ENCODE results near the gene CBLB. TPM values are rescaled to one million over a fixed set of nuclear protein-coding genes. Genes with fewer than 3 reads are reported as not detected.
"Not testable (repeated sequence)": the region's sequence is repeated elsewhere in the genome, so short reads cannot be mapped to it uniquely, and the experiment has no call there.

Gene CBLB
- total RNA-seq, 1 experiment from 2014 or later: 26.2 TPM

- intact Hi-C loops (cut with micrococcal nuclease; ENCODE audit: unreplicated experiment): no loop called here
- CTCF ChIA-PET: no interaction called here
- H3K27me3 Mint-ChIP-seq (ENCODE audit: unreplicated experiment): no peaks in the 10 kb centered on the region
- no TSS peak for BruUV-seq (replicated peaks)
- peak; percentile 6 for DNase-seq
- peaks cover 38% of the 10 kb centered on the region for H3K4me1 Mint-ChIP-seq (ENCODE audit: low read depth, unreplicated experiment)
- H3K4me3 Mint-ChIP-seq (ENCODE audit: low read depth, unreplicated experiment): no peak overlapping the region
- H3K36me3 Mint-ChIP-seq (ENCODE audit: insufficient read depth, unreplicated experiment): no peaks in the 10 kb centered on the region
- no peak for TF ChIP-seq CTCF (IDR thresholded peaks at IDR 0.05; ENCODE audit: unreplicated experiment)
- H3K27ac Mint-ChIP-seq (ENCODE audit: unreplicated experiment): peak overlapping the region; percentile 35
- H3K9me3 Mint-ChIP-seq (ENCODE audit: low read depth, unreplicated experiment): peaks cover 2% of the 10 kb centered on the region
These were observed 45.5 kb downstream of the CBLB start for GRCh38 chr3:105823149-105823867.

- no peaks in the 10 kb centered on the region for H3K27me3 Mint-ChIP-seq (ENCODE audit: unreplicated experiment)
- CTCF ChIA-PET: no interaction called here
- H3K4me3 Mint-ChIP-seq (ENCODE audit: low read depth, unreplicated experiment): no peak overlapping the region
- no TSS peak for BruUV-seq (replicated peaks)
- H3K4me1 Mint-ChIP-seq (ENCODE audit: low read depth, unreplicated experiment): peaks cover 29% of the 10 kb centered on the region
- no peak overlapping the region for H3K27ac Mint-ChIP-seq (ENCODE audit: unreplicated experiment)
- DNase-seq: no peak
- H3K9me3 Mint-ChIP-seq (ENCODE audit: low read depth, unreplicated experiment): peaks cover 2% of the 10 kb centered on the region
- H3K36me3 Mint-ChIP-seq (ENCODE audit: insufficient read depth, unreplicated experiment): no peaks in the 10 kb centered on the region
- intact Hi-C loops (cut with micrococcal nuclease; ENCODE audit: unreplicated experiment): no loop called here
- TF ChIP-seq CTCF (IDR thresholded peaks at IDR 0.05; ENCODE audit: unreplicated experiment): no peak
These were observed 46.4 kb downstream of the CBLB start for GRCh38 chr3:105822171-105823123.

- no peak for TF ChIP-seq CTCF (IDR thresholded peaks at IDR 0.05; ENCODE audit: unreplicated experiment)
- no peaks in the 10 kb centered on the region for H3K36me3 Mint-ChIP-seq (ENCODE audit: insufficient read depth, unreplicated experiment)
- CTCF ChIA-PET: no interaction called here
- intact Hi-C loops (cut with micrococcal nuclease; ENCODE audit: unreplicated experiment): no loop called here
- no peak for DNase-seq
- H3K27ac Mint-ChIP-seq (ENCODE audit: unreplicated experiment): no peak overlapping the region
- H3K27me3 Mint-ChIP-seq (ENCODE audit: unreplicated experiment): no peaks in the 10 kb centered on the region
- BruUV-seq (replicated peaks): no TSS peak
- H3K4me1 Mint-ChIP-seq (ENCODE audit: low read depth, unreplicated experiment): peaks cover 27% of the 10 kb centered on the region
- H3K9me3 Mint-ChIP-seq (ENCODE audit: low read depth, unreplicated experiment): peaks cover 2% of the 10 kb centered on the region
- H3K4me3 Mint-ChIP-seq (ENCODE audit: low read depth, unreplicated experiment): no peak overlapping the region
These were observed 47.4 kb downstream of the CBLB start for GRCh38 chr3:105821433-105821832.

GRCh38 chr3:105816833-105817232 lies 52.0 kb downstream of the CBLB start:
- no TSS peak for BruUV-seq (replicated peaks)
- no peak overlapping the region for H3K27ac Mint-ChIP-seq (ENCODE audit: unreplicated experiment)
- no peaks in the 10 kb centered on the region for H3K9me3 Mint-ChIP-seq (ENCODE audit: low read depth, unreplicated experiment)
- intact Hi-C loops (cut with micrococcal nuclease; ENCODE audit: unreplicated experiment): no loop called here
- no peaks in the 10 kb centered on the region for H3K27me3 Mint-ChIP-seq (ENCODE audit: unreplicated experiment)
- no peak overlapping the region for H3K4me3 Mint-ChIP-seq (ENCODE audit: low read depth, unreplicated experiment)
- CTCF ChIA-PET: no interaction called here
- H3K36me3 Mint-ChIP-seq (ENCODE audit: insufficient read depth, unreplicated experiment): no peaks in the 10 kb centered on the region
- DNase-seq: no peak
- peaks cover 22% of the 10 kb centered on the region for H3K4me1 Mint-ChIP-seq (ENCODE audit: low read depth, unreplicated experiment)
- TF ChIP-seq CTCF (IDR thresholded peaks at IDR 0.05; ENCODE audit: unreplicated experiment): no peak

- H3K4me3 Mint-ChIP-seq (ENCODE audit: low read depth, unreplicated experiment); CTCF ChIA-PET; H3K27ac Mint-ChIP-seq (ENCODE audit: unreplicated experiment); intact Hi-C loops (cut with micrococcal nuclease; ENCODE audit: unreplicated experiment); H3K27me3 Mint-ChIP-seq (ENCODE audit: unreplicated experiment); DNase-seq; H3K9me3 Mint-ChIP-seq (ENCODE audit: low read depth, unreplicated experiment); H3K36me3 Mint-ChIP-seq (ENCODE audit: insufficient read depth, unreplicated experiment); BruUV-seq (replicated peaks): not testable (repeated sequence)
- H3K4me1 Mint-ChIP-seq (ENCODE audit: low read depth, unreplicated experiment): peaks cover 18% of the 10 kb centered on the region
These were observed 53.5 kb downstream of the CBLB start for GRCh38 chr3:105815331-105815730.
